ENCODE results near the gene SMS. TPM values are rescaled to one million over a fixed set of nuclear protein-coding genes. Genes with fewer than 3 reads are reported as not detected.

Gene SMS
- total and polyA plus RNA-seq, 2 of the 4 experiments (the other 2 are of a cell fraction) = 176 to 230 TPM

GRCh38 chrX:21947671-21948070 is 7.2 kb downstream of the SMS start:
- H3K4me2 ChIP-seq (ENCODE audit: low read depth, low read length) = peak overlapping the region; percentile 66; the same call in 1 of the 2 replicates
- H2AK5ac ChIP-seq (ENCODE audit: low read depth, low read length) = no peak overlapping the region; the same call in 1 of the 2 replicates
- H3K9ac ChIP-seq (ENCODE audit: low read depth, low read length) = no peak overlapping the region
- no peak overlapping the region for H2BK20ac ChIP-seq (ENCODE audit: low read depth, low read length)
- H3K4me3 ChIP-seq (ENCODE audit: insufficient read depth, low read depth, low read length) = no peak overlapping the region
- no peak for TF ChIP-seq USF2 (IDR thresholded peaks at IDR 0.05; ENCODE audit: low read depth, low read length)
- no peak for TF ChIP-seq RAD21 (IDR thresholded peaks at IDR 0.05; ENCODE audit: low read length)
- TF ChIP-seq CHD1 (IDR thresholded peaks at IDR 0.05; ENCODE audit: low read depth, low read length) = no peak
- no peak for TF ChIP-seq SMC3 (IDR thresholded peaks at IDR 0.05; ENCODE audit: low read depth, low read length)
- H3K27ac ChIP-seq (ENCODE audit: insufficient read depth, low read length) = peak overlapping the region; percentile 45; the same call in 1 of the 2 replicates
- no peak overlapping the region for H3K23ac ChIP-seq (ENCODE audit: low read depth, low read length)
- H2BK5ac ChIP-seq (ENCODE audit: low read depth, low read length, poor library complexity, severe bottlenecking) = no peak overlapping the region
- peaks cover 3% of the 10 kb centered on the region; the same call in 1 of the 2 replicates for H3K27me3 ChIP-seq (ENCODE audit: control insufficient read depth, insufficient read depth, low read length)
- no peak overlapping the region for H4K91ac ChIP-seq (ENCODE audit: insufficient read depth, low read depth, low read length)
- H3K79me1 ChIP-seq (ENCODE audit: low read depth in 1 of 2, low read length in 2 of 2) = peaks cover 0 to 4% of the 10 kb centered on the region in 2 experiments; a peak in 2 of 4 replicates
- H3K14ac ChIP-seq (replicated peaks; ENCODE audit: low read depth, low read length) = no peak overlapping the region
- no peak overlapping the region; a peak in 1 of 4 replicates for H4K8ac ChIP-seq (ENCODE audit: low read depth in 2 of 2, low read length in 2 of 2)
- H4K20me1 ChIP-seq (ENCODE audit: insufficient read depth, low read length) = peaks cover 79% of the 10 kb centered on the region
- dilution Hi-C loops (cut with HindIII; ENCODE audit: low sequenced_read_pairs, unreplicated experiment) (no loop called here), in situ Hi-C loops (cut with MboI; ENCODE audit: low sequenced_read_pairs) (no loop called here), intact Hi-C loops (cut with micrococcal nuclease) (no loop called here)
- no peak overlapping the region for H3K56ac ChIP-seq (ENCODE audit: extremely low read depth, insufficient read depth, low read length)
- ATAC-seq (ENCODE audit: low read depth) (no peak), DNase-seq (no peak)
- no TSS peak for BruUV-seq (replicated peaks)
- H3K18ac ChIP-seq (ENCODE audit: low read depth, low read length) = no peak overlapping the region
- POLR2A ChIA-PET (ENCODE audit: unreplicated experiment) = no interaction called here
- H3K36me3 ChIP-seq (ENCODE audit: control insufficient read depth, insufficient read depth, low read length) = peaks cover 3% of the 10 kb centered on the region; the same call in 1 of the 2 replicates
- H2AK9ac ChIP-seq (replicated peaks; ENCODE audit: low read depth, low read length, poor library complexity) = no peak overlapping the region
- 50% methylated on average over 1 of the region's 6 CpGs; no CpG with 5 or more reads in 1 of the 2 experiments for WGBS, 2 experiments (ENCODE audit: extremely low coverage in 2 of 2, insufficient read length in 1 of 2)
- H2AFZ ChIP-seq (replicated peaks; ENCODE audit: low read length, poor library complexity) = no peak overlapping the region
- H3K4ac ChIP-seq (ENCODE audit: low read depth, low read length) = no peak overlapping the region
- H3K9me3 ChIP-seq (ENCODE audit: control insufficient read depth, insufficient read depth, low read length) = no peaks in the 10 kb centered on the region
- H2BK120ac ChIP-seq (ENCODE audit: low read depth, low read length) = no peak overlapping the region
- H2BK15ac ChIP-seq (ENCODE audit: low read depth, low read length) = no peak overlapping the region
- no peak overlapping the region for H4K5ac ChIP-seq (ENCODE audit: low read depth, low read length)
- CTCF ChIA-PET = no interaction called here
- H3K4me1 ChIP-seq (ENCODE audit: control insufficient read depth, insufficient read depth, low read length) = peaks cover 9% of the 10 kb centered on the region
- H3K9me1 ChIP-seq (ENCODE audit: insufficient read depth, low read length) = peaks cover 10% of the 10 kb centered on the region; the same call in 1 of the 2 replicates
